GM18907 (cell line): ENCODE data around the gene MZB1.
A peak's percentile ranks its signal among the peaks of the same experiment; 100 is the strongest.
"Not testable (repeated sequence)": the region's sequence is repeated elsewhere in the genome, so short reads cannot be mapped to it uniquely, and the experiment has no call there.

Experiments
- ATAC-seq: cut with Tn5 transposase; IDR thresholded peaks from one replicate; pipeline ENCODE4 v1.9.1; 2021; ENCODE audit warnings: mild to moderate bottlenecking, moderate library complexity; ENCODE audit not compliant: unreplicated experiment

MZB1 gene

GRCh38 chr5:139378101-139378825, 11.4 kb downstream of the MZB1 start:
- ATAC-seq, result no peak

- no peak for ATAC-seq
These were observed 12.5 kb downstream of the MZB1 start for GRCh38 chr5:139377226-139377625.

- no peak for ATAC-seq
These were observed 13.3 kb downstream of the MZB1 start for GRCh38 chr5:139376364-139376763.

GRCh38 chr5:139374909-139375308, 14.8 kb downstream of the MZB1 start:
- ATAC-seq, result no peak

- no peak for ATAC-seq
These were observed 18.0 kb downstream of the MZB1 start for GRCh38 chr5:139371482-139372435.

GRCh38 chr5:139369181-139369580, 20.5 kb downstream of the MZB1 start:
- ATAC-seq, result no peak

- no peak for ATAC-seq
These were observed 21.1 kb downstream of the MZB1 start for GRCh38 chr5:139368613-139369012.

GRCh38 chr5:139364466-139364865, 25.2 kb downstream of the MZB1 start:
- ATAC-seq, result no peak

GRCh38 chr5:139363937-139364336, 25.8 kb downstream of the MZB1 start:
- ATAC-seq, result no peak

GRCh38 chr5:139361835-139362429, 27.8 kb downstream of the MZB1 start:
- no peak for ATAC-seq

GRCh38 chr5:139360384-139360783, 29.3 kb downstream of the MZB1 start:
- no peak for ATAC-seq

GRCh38 chr5:139358064-139358463, 31.6 kb downstream of the MZB1 start:
- no peak for ATAC-seq

- not testable (repeated sequence) for ATAC-seq
These were observed 33.8 kb downstream of the MZB1 start for GRCh38 chr5:139355900-139356299.

GRCh38 chr5:139354186-139354585, 35.5 kb downstream of the MZB1 start:
- no peak for ATAC-seq

- not testable (repeated sequence) for ATAC-seq
These were observed 41.9 kb downstream of the MZB1 start for GRCh38 chr5:139347863-139348262.

- ATAC-seq, result not testable (repeated sequence)
These were observed 44.3 kb downstream of the MZB1 start for GRCh38 chr5:139345442-139345841.

- no peak for ATAC-seq
These were observed 45.5 kb downstream of the MZB1 start for GRCh38 chr5:139344177-139344576.

- no peak for ATAC-seq
These were observed 46.2 kb downstream of the MZB1 start for GRCh38 chr5:139343476-139343875.

GRCh38 chr5:139342423-139342723, 47.3 kb downstream of the MZB1 start:
- ATAC-seq, result no peak

GRCh38 chr5:139341689-139342422, 47.9 kb downstream of the MZB1 start, which contains the start of gene PAIP2:
PAIP2 (plus strand) TSS chr5:139341854; CDS start chr5:139363785, 21,931 bp downstream.
- peak; percentile 90 for ATAC-seq

GRCh38 chr5:139341187-139341688, 48.5 kb downstream of the MZB1 start:
- ATAC-seq, result no peak
